Suprapubic skin (tissue), 4 donors: Measurements from ENCODE around the gene GATA6. TPM values are rescaled to one million over a fixed set of nuclear protein-coding genes. Genes with fewer than 3 reads are reported as not detected.

Experiments used
- DNase-seq, 2 donors: peaks; one replicate each; pipeline ENCODE4 v3.0.0-alpha.2; 2019; ENCODE audit warnings: low spot score in 2 of 2
- H3K27ac ChIP-seq: fragments of 200-600 bp; sonication (generic); one replicate; pipeline ENCODE4 v1.5.1; 2019
- H3K27me3 ChIP-seq: fragments of 200-600 bp; sonication (generic); one replicate; pipeline ENCODE4 v1.5.1; 2019
- H3K36me3 ChIP-seq: fragments of 200-600 bp; sonication (generic); one replicate; pipeline ENCODE4 v1.5.1; 2019
- H3K4me1 ChIP-seq: fragments of 200-600 bp; sonication (generic); one replicate; pipeline ENCODE4 v1.5.1; 2019
- H3K4me3 ChIP-seq: fragments of 200-600 bp; sonication (generic); one replicate; pipeline ENCODE4 v1.5.1; 2019; ENCODE audit warnings: mild to moderate bottlenecking
- H3K9me3 ChIP-seq: fragments of 200-600 bp; sonication (generic); one replicate; pipeline ENCODE4 v1.5.1; 2019
- EP300 ChIP-seq: sonication (generic); formaldehyde crosslinking; IDR thresholded peaks from one replicate; pipeline ENCODE4 v1.6.1; 2017; ENCODE audit warnings: antibody characterized with exemption
- POLR2A ChIP-seq, 2 donors: fragments of 450-650 bp; IDR thresholded peaks; one replicate each; pipeline ENCODE4 v1.6.1; 2017; ENCODE audit warnings: antibody characterized with exemption in 2 of 2, mild to moderate bottlenecking in 2 of 2, moderate library complexity in 2 of 2
- POLR2AphosphoS5 ChIP-seq, 3 donors: sonication (generic); formaldehyde crosslinking; IDR thresholded peaks; one replicate each; pipeline ENCODE4 v1.6.1; 2017; ENCODE audit warnings: antibody characterized with exemption in 3 of 3
- WGBS: methylation state at CpG from one replicate; pipeline ENCODE4 v1.1.5; 2018; 5-methylcytosine and 5-hydroxymethylcytosine counted together
- total RNA-seq, 4 donors: library from RNA; depleted of rRNA; stranded (reverse); fragments of >200 nt; gene quantifications; one replicate each; pipeline ENCODE4 v1.1.0, GENCODE V29; 2016
- TF ChIP-seq, protein P1 (sequence below), 2 donors: fragments of 200-600 bp in 1 of 2; fragments of 450-650 bp in 1 of 2; sonication (generic) in 1 of 2; IDR thresholded peaks; one replicate each; pipeline ENCODE4 v1.5.1; 2016 to 2019; ENCODE audit warnings: antibody characterized with exemption in 2 of 2, mild to moderate bottlenecking in 1 of 2, moderate library complexity in 1 of 2

The GATA6 gene
- total RNA-seq, 4 donors from 2014 or later = 2.1 to 3.4 (median 2.6) TPM

DNA sequence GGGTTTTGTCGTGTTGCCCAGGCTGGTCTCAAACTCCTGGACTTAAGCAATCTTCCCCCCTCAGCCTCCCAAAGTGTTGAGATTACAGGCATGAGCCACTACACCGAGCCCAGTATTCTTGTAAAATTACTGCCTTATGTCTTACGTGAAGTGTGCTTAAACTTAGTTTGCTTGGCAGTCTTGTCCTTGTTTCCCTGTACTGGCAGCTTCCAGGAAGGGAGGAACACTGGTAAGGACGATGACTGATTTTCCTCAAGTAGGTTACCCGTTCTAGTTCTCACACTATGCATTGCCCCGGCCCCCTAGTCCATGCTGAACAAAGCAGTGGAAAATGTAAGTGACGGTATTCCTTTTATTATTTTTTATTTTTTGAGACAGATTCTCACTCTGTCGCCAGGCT is 19.7 kb upstream of the GATA6 start:
- peaks cover 46% of the 10 kb centered on the region for H3K27me3 ChIP-seq
- WGBS = 81% methylated on average over 8 of the region's 8 CpGs
- H3K36me3 ChIP-seq = no peaks in the 10 kb centered on the region
- no peak for TF ChIP-seq POLR2A (IDR thresholded peaks at IDR 0.05)
- TF ChIP-seq POLR2AphosphoS5 (IDR thresholded peaks at IDR 0.05) = no peak
- TF ChIP-seq, protein P1, sequence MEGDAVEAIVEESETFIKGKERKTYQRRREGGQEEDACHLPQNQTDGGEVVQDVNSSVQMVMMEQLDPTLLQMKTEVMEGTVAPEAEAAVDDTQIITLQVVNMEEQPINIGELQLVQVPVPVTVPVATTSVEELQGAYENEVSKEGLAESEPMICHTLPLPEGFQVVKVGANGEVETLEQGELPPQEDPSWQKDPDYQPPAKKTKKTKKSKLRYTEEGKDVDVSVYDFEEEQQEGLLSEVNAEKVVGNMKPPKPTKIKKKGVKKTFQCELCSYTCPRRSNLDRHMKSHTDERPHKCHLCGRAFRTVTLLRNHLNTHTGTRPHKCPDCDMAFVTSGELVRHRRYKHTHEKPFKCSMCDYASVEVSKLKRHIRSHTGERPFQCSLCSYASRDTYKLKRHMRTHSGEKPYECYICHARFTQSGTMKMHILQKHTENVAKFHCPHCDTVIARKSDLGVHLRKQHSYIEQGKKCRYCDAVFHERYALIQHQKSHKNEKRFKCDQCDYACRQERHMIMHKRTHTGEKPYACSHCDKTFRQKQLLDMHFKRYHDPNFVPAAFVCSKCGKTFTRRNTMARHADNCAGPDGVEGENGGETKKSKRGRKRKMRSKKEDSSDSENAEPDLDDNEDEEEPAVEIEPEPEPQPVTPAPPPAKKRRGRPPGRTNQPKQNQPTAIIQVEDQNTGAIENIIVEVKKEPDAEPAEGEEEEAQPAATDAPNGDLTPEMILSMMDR (IDR thresholded peaks at IDR 0.05) = no peak
- TF ChIP-seq EP300 = no peak
- H3K9me3 ChIP-seq = no peaks in the 10 kb centered on the region
- H3K4me1 ChIP-seq = no peaks in the 10 kb centered on the region
- DNase-seq = no peak
- no peak overlapping the region for H3K27ac ChIP-seq
- no peak overlapping the region for H3K4me3 ChIP-seq

DNA sequence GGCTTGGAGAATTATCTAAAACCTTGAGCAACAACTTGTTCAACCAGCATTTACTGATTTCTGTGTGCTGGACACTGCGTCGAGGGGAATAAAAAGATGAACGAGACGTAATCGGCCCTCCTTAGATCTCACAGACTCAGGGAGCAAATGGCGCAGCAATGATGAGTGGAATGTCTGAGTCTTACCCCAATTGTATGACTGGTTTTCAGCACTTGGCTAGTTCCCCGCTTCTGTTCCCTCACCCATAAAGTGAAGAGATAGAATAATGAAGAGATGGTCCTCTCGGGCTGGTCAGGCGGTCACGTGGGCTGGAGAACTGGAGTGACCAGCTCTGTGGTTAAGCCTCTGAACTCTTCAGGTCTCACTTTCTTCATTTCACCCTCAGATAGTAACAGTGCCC is 17.3 kb upstream of the GATA6 start:
- Histone ChIP-seq H3K4me1 (no peaks in the 10 kb centered on the region), H3K9me3 (no peaks in the 10 kb centered on the region), H3K36me3 (no peaks in the 10 kb centered on the region), H3K4me3 (no peak overlapping the region), H3K27ac (no peak overlapping the region), H3K27me3 (peaks cover 57% of the 10 kb centered on the region)
- TF ChIP-seq EP300 (no peak), POLR2A (IDR thresholded peaks at IDR 0.05) (no peak), POLR2AphosphoS5 (IDR thresholded peaks at IDR 0.05) (no peak)
- WGBS = 81% methylated on average over 10 of the region's 10 CpGs
- no peak for DNase-seq

DNA sequence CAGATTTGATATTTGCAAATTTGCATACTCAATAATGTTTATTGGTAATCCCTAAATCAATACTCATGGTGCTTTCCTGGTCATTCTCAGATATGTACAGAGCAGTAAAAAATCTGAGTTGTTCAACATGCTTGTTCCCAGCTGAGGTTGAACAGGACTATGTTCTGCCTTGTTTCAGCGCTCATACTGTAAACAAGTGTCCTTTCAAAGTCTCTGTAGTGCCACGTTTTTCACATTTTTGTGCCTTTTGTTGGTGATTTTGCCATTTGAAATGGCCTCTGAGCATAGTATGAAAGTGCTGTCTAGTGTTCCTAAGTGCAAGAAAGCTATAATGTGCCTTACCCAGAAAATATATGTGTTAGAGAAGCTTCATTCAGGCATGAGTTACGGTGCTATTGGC is 16.0 kb upstream of the GATA6 start:
- no peak overlapping the region for H3K27ac ChIP-seq
- no peak for DNase-seq
- TF ChIP-seq POLR2AphosphoS5 (IDR thresholded peaks at IDR 0.05) = no peak
- TF ChIP-seq POLR2A (IDR thresholded peaks at IDR 0.05) = no peak
- TF ChIP-seq, protein P1 (IDR thresholded peaks at IDR 0.05) = no peak
- TF ChIP-seq EP300 = no peak
- H3K4me1 ChIP-seq = no peaks in the 10 kb centered on the region
- H3K36me3 ChIP-seq = no peaks in the 10 kb centered on the region
- peaks cover 59% of the 10 kb centered on the region for H3K27me3 ChIP-seq
- WGBS = 71% methylated on average over 3 of the region's 3 CpGs
- H3K9me3 ChIP-seq = no peaks in the 10 kb centered on the region
- H3K4me3 ChIP-seq = no peak overlapping the region

DNA sequence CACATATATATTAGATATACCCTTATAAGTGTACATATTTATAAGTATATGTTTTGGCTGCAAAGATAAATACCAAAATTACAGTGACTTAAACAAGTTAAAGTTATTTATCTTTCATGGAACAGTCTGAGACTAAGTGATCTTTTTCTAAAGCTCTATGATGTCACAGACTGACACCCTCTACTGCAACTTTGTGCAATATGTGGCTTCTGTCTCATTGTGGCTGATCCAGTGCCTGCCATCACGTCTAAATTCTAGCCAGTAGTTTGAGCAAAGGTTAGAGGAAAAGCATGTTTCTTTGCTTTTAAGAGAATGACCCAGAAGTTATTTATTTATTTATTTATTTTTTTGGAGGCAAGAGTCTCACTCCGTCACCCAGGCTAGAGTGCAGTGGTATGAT is 13.8 kb upstream of the GATA6 start:
- H3K4me1 ChIP-seq = no peaks in the 10 kb centered on the region
- H3K36me3 ChIP-seq = no peaks in the 10 kb centered on the region
- H3K4me3 ChIP-seq = no peak overlapping the region
- WGBS = 67% methylated on average over 2 of the region's 2 CpGs
- no peak overlapping the region for H3K27ac ChIP-seq
- peaks cover 66% of the 10 kb centered on the region for H3K27me3 ChIP-seq
- TF ChIP-seq, protein P1 (IDR thresholded peaks at IDR 0.05) = no peak
- TF ChIP-seq POLR2A (IDR thresholded peaks at IDR 0.05) = no peak
- no peak for DNase-seq
- no peaks in the 10 kb centered on the region for H3K9me3 ChIP-seq

DNA sequence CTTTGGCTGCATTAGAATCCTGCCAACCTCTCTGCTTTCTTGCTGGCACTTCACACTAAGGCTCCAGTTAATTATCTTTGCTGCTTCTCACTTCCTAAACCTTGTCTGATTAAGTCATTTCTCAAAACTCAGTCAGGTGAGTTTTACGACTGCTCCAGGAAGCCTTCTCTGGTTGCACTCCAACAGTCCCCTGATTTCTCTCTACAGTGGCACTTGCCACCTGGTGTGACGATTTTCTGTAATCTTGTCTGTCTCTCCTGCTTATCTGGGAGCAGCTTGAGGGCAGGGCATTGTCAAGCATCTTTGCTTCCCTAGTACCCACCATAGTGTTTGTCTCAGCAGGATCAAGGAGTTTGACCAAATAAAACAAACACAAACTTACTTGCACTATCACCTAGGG is 10.4 kb upstream of the GATA6 start:
- Histone ChIP-seq H3K4me3 (no peak overlapping the region), H3K36me3 (no peaks in the 10 kb centered on the region), H3K27ac (no peak overlapping the region), H3K27me3 (peaks cover 72% of the 10 kb centered on the region), H3K9me3 (no peaks in the 10 kb centered on the region), H3K4me1 (no peaks in the 10 kb centered on the region)
- 74% methylated on average over 2 of the region's 2 CpGs for WGBS
- TF ChIP-seq POLR2A (IDR thresholded peaks at IDR 0.05) = no peak
- TF ChIP-seq POLR2AphosphoS5 (IDR thresholded peaks at IDR 0.05) = no peak
- TF ChIP-seq, protein P1 (IDR thresholded peaks at IDR 0.05) = no peak
- no peak for TF ChIP-seq EP300
- no peak for DNase-seq

DNA sequence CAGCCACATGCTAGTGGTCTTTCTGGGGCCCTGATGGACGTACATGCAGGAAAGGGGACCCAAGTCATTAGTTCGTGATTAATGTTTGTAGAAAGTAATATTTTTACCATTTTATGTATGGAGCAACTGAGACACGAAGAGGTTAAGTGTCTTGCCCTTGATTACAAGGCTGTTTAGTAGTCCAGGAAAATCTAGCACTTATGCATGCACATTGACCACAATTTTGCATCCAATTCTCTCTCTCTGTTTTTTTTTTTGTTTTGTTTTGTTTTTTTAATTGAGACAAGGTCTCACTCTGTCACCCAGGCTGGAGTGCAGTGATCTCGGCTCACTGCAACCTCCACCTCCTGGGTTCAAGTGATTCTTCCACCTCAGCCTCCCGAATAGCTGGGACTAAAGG is 8.3 kb upstream of the GATA6 start:
- WGBS = 79% methylated on average over 5 of the region's 5 CpGs
- no peaks in the 10 kb centered on the region for H3K36me3 ChIP-seq
- no peak overlapping the region for H3K27ac ChIP-seq

More for the DNA sequence above, 8.3 kb upstream of the GATA6 start:
- no peak overlapping the region for H3K4me3 ChIP-seq
- TF ChIP-seq POLR2AphosphoS5 (IDR thresholded peaks at IDR 0.05) (no peak), EP300 (no peak), POLR2A (IDR thresholded peaks at IDR 0.05) (no peak)
- TF ChIP-seq, protein P1 (IDR thresholded peaks at IDR 0.05) = no peak
- H3K9me3 ChIP-seq = no peaks in the 10 kb centered on the region
- DNase-seq = no peak
- H3K27me3 ChIP-seq = peaks cover 83% of the 10 kb centered on the region
- H3K4me1 ChIP-seq = peaks cover 15% of the 10 kb centered on the region
